K562 (cell line): ENCODE results near the gene WDHD1. TPM values are rescaled to one million over a fixed set of nuclear protein-coding genes. Genes with fewer than 3 reads are reported as not detected.
A peak's percentile ranks its signal among the peaks of the same experiment; 100 is the strongest.

Experiments used
- ATAC-seq: fragments of 200-7000 bp; cut with Tn5 transposase; 3 replicates; pipeline ENCODE4 v1.9.1; 2020; ENCODE audit warnings: moderate library complexity
- BruUV-seq: library from RNA; stranded (reverse); fragments of 400-500 nt; replicated peaks from 2 replicates; lab custom pipeline; 2021; lab: Mats Ljungman, UMichigan
- CTCF ChIA-PET: fragments of 300-600 bp; formaldehyde crosslinking; extraction: SDS; loops from one replicate; lab custom pipeline; 2021; ENCODE audit warnings: low intra/inter-chr PET ratio; lab: Yijun Ruan, JAX
- POLR2A ChIA-PET: fragments of 300-600, 350-650 bp; sonication (Branson Sonifier 250); formaldehyde crosslinking; extraction: SDS; loops from one replicate; lab custom pipeline; 2021; ENCODE audit warnings: antibody characterized with exemption, inconsistent platforms; lab: Yijun Ruan, JAX
- DNase-seq, 4 experiments: peaks; one replicate each; pipeline versions ENCODE4 v3.0.0 to v3.0.0-alpha.2; 2011 to 2018; ENCODE audit warnings: low spot score in 3 of 4, mixed read lengths in 3 of 4; ENCODE audit errors: extremely low read depth in 1 of 4
- FAIRE-seq: peaks from 2 replicates; lab custom pipeline; 2011; peaks lifted over from hg19 to GRCh38; lab: Jason Lieb, UNC
- H2AFZ ChIP-seq: 2 replicates; pipeline ENCODE4 v1.6.0; 2011; ENCODE audit warnings: low read depth, low read length, control low read depth, inconsistent platforms
- H3K27ac ChIP-seq: fragments of 200-600 bp; 3 replicates; pipeline ENCODE4 v1.8.0; 2011; ENCODE audit warnings: low read depth, mild to moderate bottlenecking, control low read depth, inconsistent platforms, low read length, moderate library complexity, mixed read lengths; ENCODE audit errors: extremely low read depth
- H3K27me3 ChIP-seq, 2 experiments: fragments of 300-600 bp in 1 of 2; 2 replicates in 1 of 2; 3 replicates in 1 of 2; pipeline versions ENCODE4 v1.6.0 to v1.8.0; 2011; ENCODE audit warnings: inconsistent platforms in 2 of 2, low read length in 2 of 2, mild to moderate bottlenecking in 1 of 2, mixed read lengths in 1 of 2, moderate library complexity in 1 of 2; ENCODE audit not compliant: control insufficient read depth in 2 of 2, insufficient read depth in 2 of 2
- H3K36me3 ChIP-seq: fragments of 300-600 bp; 3 replicates; pipeline ENCODE4 v1.8.0; 2011; ENCODE audit warnings: mild to moderate bottlenecking, low read length, inconsistent platforms; ENCODE audit not compliant: control insufficient read depth, insufficient read depth
- H3K4me1 ChIP-seq, 2 experiments: fragments of 200-600 bp in 1 of 2; replicated peaks in 1 of 2; 2 replicates in 1 of 2; 3 replicates in 1 of 2; pipeline versions ENCODE4 v1.5.1 to v1.8.0; 2011; ENCODE audit warnings: inconsistent platforms in 2 of 2, low read length in 2 of 2, mild to moderate bottlenecking in 1 of 2, mixed read lengths in 1 of 2, moderate library complexity in 1 of 2; ENCODE audit not compliant: control insufficient read depth in 2 of 2, insufficient read depth in 2 of 2
- H3K4me2 ChIP-seq: 2 replicates; pipeline ENCODE4 v1.6.1; 2011; ENCODE audit warnings: low read length, control low read depth, inconsistent platforms, mixed read lengths; ENCODE audit not compliant: insufficient read depth
- H3K4me3 ChIP-seq: fragments of 200-600 bp; sonication (generic), shearing (Covaris generic); 2 replicates; pipeline ENCODE4 v1.5.1; 2016; ENCODE audit warnings: control low read depth, inconsistent platforms
- H3K79me2 ChIP-seq: fragments of 200-600 bp; 3 replicates; pipeline ENCODE4 v1.8.0; 2011; ENCODE audit warnings: low read length, inconsistent platforms; ENCODE audit not compliant: control insufficient read depth, insufficient read depth
- H3K9ac ChIP-seq, 2 experiments: 2 replicates each; pipeline versions ENCODE4 v1.6.0 to v1.6.1; 2011; ENCODE audit warnings: low read depth in 2 of 2, low read length in 2 of 2, control low read depth in 1 of 2, inconsistent platforms in 1 of 2, mild to moderate bottlenecking in 1 of 2, mixed read lengths in 1 of 2; ENCODE audit not compliant: insufficient read depth in 1 of 2
- H3K9me1 ChIP-seq: one replicate; pipeline ENCODE4 v1.6.0; 2011; ENCODE audit warnings: inconsistent platforms, mild to moderate bottlenecking, low read length, moderate library complexity; ENCODE audit not compliant: control insufficient read depth, insufficient read depth
- H3K9me3 ChIP-seq: replicated peaks from 2 replicates; pipeline ENCODE4 v1.5.1; 2011; ENCODE audit warnings: low read depth, low read length, inconsistent platforms; ENCODE audit not compliant: control insufficient read depth, insufficient read depth
- H4K20me1 ChIP-seq: replicated peaks from 2 replicates; pipeline ENCODE4 v1.6.1; 2011; ENCODE audit warnings: low read length, inconsistent platforms, mixed read lengths; ENCODE audit not compliant: control insufficient read depth, insufficient read depth
- CHD2 ChIP-seq: IDR thresholded peaks from 2 replicates; pipeline ENCODE4 v1.6.1; 2011; ENCODE audit warnings: low read depth, low read length
- GTF2F1 ChIP-seq: IDR thresholded peaks from 2 replicates; pipeline ENCODE4 v1.6.1; 2011; ENCODE audit warnings: low read depth, low read length, improper control_type of control experiment
- HDAC1 ChIP-seq, 2 experiments: fragments of 450-650 bp; IDR thresholded peaks; 2 replicates each; pipeline ENCODE4 v1.6.1; 2016 to 2017; ENCODE audit warnings: inconsistent platforms in 1 of 2, mild to moderate bottlenecking in 1 of 2, moderate library complexity in 1 of 2
- L3MBTL2 ChIP-seq: fragments of 450-650 bp; IDR thresholded peaks from 2 replicates; pipeline ENCODE4 v1.6.1; 2016; ENCODE audit warnings: mild to moderate bottlenecking, moderate library complexity
- MAZ ChIP-seq, 2 experiments: fragments of 450-650 bp in 1 of 2; sonication (generic) in 1 of 2; formaldehyde crosslinking; IDR thresholded peaks in 1 of 2; conservative IDR thresholded peaks in 1 of 2; 2 replicates each; pipeline versions ENCODE4 v1.4.0 to v1.5.0; 2020; ENCODE audit warnings: mild to moderate bottlenecking in 1 of 2, missing genetic modification reagents in 1 of 2
- RBBP5 ChIP-seq: fragments of 200-600 bp; sonication (generic); IDR thresholded peaks from 2 replicates; pipeline ENCODE4 v1.6.1; 2012; ENCODE audit warnings: borderline replicate concordance, mild to moderate bottlenecking, low read length, control low read depth, inconsistent platforms; ENCODE audit not compliant: insufficient read depth, poor library complexity, severe bottlenecking
- SAP30 ChIP-seq: fragments of 200-600 bp; sonication (generic); IDR thresholded peaks from 2 replicates; pipeline ENCODE4 v1.6.1; 2012; ENCODE audit warnings: borderline replicate concordance, low read depth, mild to moderate bottlenecking, moderate library complexity, low read length, control low read depth, inconsistent platforms; ENCODE audit not compliant: insufficient read depth, poor library complexity, severe bottlenecking
- SIRT6 ChIP-seq: IDR thresholded peaks from one replicate; pipeline ENCODE4 v1.6.1; 2012; ENCODE audit warnings: low read depth, mild to moderate bottlenecking, control low read depth, inconsistent platforms, low read length, moderate library complexity
- TFAP4 ChIP-seq: sonication (generic); formaldehyde crosslinking; IDR thresholded peaks from 2 replicates; pipeline ENCODE4 v1.8.0; 2022; ENCODE audit warnings: missing genetic modification reagents, mild to moderate bottlenecking, moderate library complexity, borderline replicate concordance
- ZBTB11 ChIP-seq, 3 experiments: fragments of 200-800 bp in 1 of 3; fragments of 250-450 bp in 1 of 3; fragments of 450-650 bp in 1 of 3; sonication (Bioruptor Pico) in 1 of 3; sonication (Bioruptor generic) in 1 of 3; formaldehyde crosslinking in 1 of 3; IDR thresholded peaks; 2 replicates each; pipeline versions ENCODE4 v1.6.1 to v1.8.0; 2016 to 2022; ENCODE audit warnings: mild to moderate bottlenecking in 2 of 3, missing genetic modification characterization in 2 of 3, missing compliant biosample characterization in 1 of 3, moderate library complexity in 1 of 3
- ZNF347 ChIP-seq: fragments of 450-650 bp; formaldehyde crosslinking; IDR thresholded peaks from 2 replicates; pipeline ENCODE4 v1.4.0; 2020; ENCODE audit warnings: low read depth, mild to moderate bottlenecking, moderate library complexity
- WGBS: fragments of 100-300 bp; shearing (Covaris generic); methylation state at CpG from one replicate; pipeline ENCODE4 v1.1.6; 2016; ENCODE audit warnings: low coverage, mixed read lengths; ENCODE audit not compliant: insufficient coverage; ENCODE audit errors: missing lambda C conversion rate; 5-methylcytosine and 5-hydroxymethylcytosine counted together
- in situ Hi-C: fragments of 300-500 bp; cut with MboI; formaldehyde crosslinking; loops from 4 replicates; pipeline ENCODE4 v1.15.0; 2018; ENCODE audit warnings: inconsistent platforms, mixed read lengths
- intact Hi-C: fragments of 100-400 bp; cut with micrococcal nuclease; formaldehyde crosslinking; loops from 2 replicates; pipeline ENCODE4 v1.14.2; 2022
- polyA plus RNA-seq, 8 experiments: library from polyadenylated mRNA; depleted of rRNA in 4 of 8; stranded (reverse) in 5 of 8; unstranded in 3 of 8; fragments of >200 nt; fragmentation: Nextera tagmentation in 2 of 8; fragmentation: Illumina TruSeq in 1 of 8; extraction: Ambion mirVana in 2 of 8; extraction: Trizol in 1 of 8; gene quantifications; 2 replicates each; pipeline versions ENCODE4 v1.2.1 to v1.2.3, GENCODE V29; 2011 to 2014; ENCODE audit warnings: inconsistent platforms in 1 of 8, missing spikeins in 1 of 8
- total RNA-seq, 7 experiments: library from RNA; depleted of rRNA in 6 of 7; stranded (reverse); fragments of >200 nt in 6 of 7; fragmentation: Illumina TruSeq in 2 of 7; extraction: Trizol in 2 of 7; gene quantifications; 2 replicates each; pipeline versions ENCODE4 v1.2.1 to v1.2.3, GENCODE V29; 2011 to 2021; ENCODE audit warnings: low replicate concordance in 1 of 7

The WDHD1 gene
- total and polyA plus RNA-seq, 9 of the 15 experiments (the other 6 are each of a cell fraction or from before 2014, with no cell fraction given): 11.7 to 39.1 (median 30.0) TPM

GRCh38 chr14:54901380-54902142 is 125.3 kb downstream of the WDHD1 start:
- WGBS: 2% methylated on average over 22 of the region's 42 CpGs
- H3K4me2 ChIP-seq: peak overlapping the region; percentile 82
- no peaks in the 10 kb centered on the region for H4K20me1 ChIP-seq
- intact Hi-C loops (no loop called here), in situ Hi-C loops (no loop called here)
- ChIA-PET POLR2A (interaction anchor here (0.7 to 1.2 kb wide), 5 partner anchors 13 to 128 kb away, joined by 3 to 7 read pairs (median 3); no protein-coding TSS in a partner anchor), CTCF (interaction anchor here (0.6 kb wide), 1 partner anchor 260 kb away, joined by 3 read pairs; no protein-coding TSS in a partner anchor)
- peak overlapping the region; percentile 80 for H3K4me3 ChIP-seq
- no peaks in the 10 kb centered on the region for H3K36me3 ChIP-seq
- peak overlapping the region; percentile 70 to 91; a peak in 3 of 4 replicates for H3K9ac ChIP-seq
- no TSS peak for BruUV-seq
- no peaks in the 10 kb centered on the region; the same call in 2 of the 3 replicates for H3K79me2 ChIP-seq
- no peak for FAIRE-seq
- peaks cover 0 to 15% of the 10 kb centered on the region in 2 experiments; a peak in 3 of 5 replicates for H3K4me1 ChIP-seq
- no peaks in the 10 kb centered on the region for H3K9me1 ChIP-seq
- peak overlapping the region; percentile 43; the same call in 2 of the 3 replicates for H3K27ac ChIP-seq
- no peak; the same call in 2 of the 3 replicates for ATAC-seq
- H3K9me3 ChIP-seq: no peaks in the 10 kb centered on the region
- peak overlapping the region; percentile 92 for H2AFZ ChIP-seq
- DNase-seq: no peak
- no peaks in the 10 kb centered on the region for H3K27me3 ChIP-seq
- TF ChIP-seq ZBTB11 (CRISPR knock-in tag; IDR thresholded peaks at IDR 0.05): peak in 1 of 3 experiments; percentile 22; a peak in 1 of 6 replicates
- TF ChIP-seq MAZ (CRISPR knock-in tag; conservative IDR thresholded peaks at IDR 0.05 in 1 of 2, IDR thresholded peaks at IDR 0.05 in 1 of 2): peak in 1 of 2 experiments; percentile 34; a peak in 1 of 4 replicates
- peak; percentile 5 for TF ChIP-seq RBBP5
- no peak for TF ChIP-seq ZNF347 (CRISPR knock-in tag)
- TF ChIP-seq CHD2: peak; percentile 65; the same call in 1 of the 2 replicates
- TF ChIP-seq L3MBTL2: 0 out of 2 replicates have a peak, but pooled peaks have one; percentile 13
- peak; percentile 28; the same call in 1 of the 2 replicates for TF ChIP-seq TFAP4
- no peak for TF ChIP-seq SIRT6
- 0 out of 4 replicates have a peak, but pooled peaks of 1 of the 2 experiments have one; percentile 44 for TF ChIP-seq HDAC1 (IDR thresholded peaks at IDR 0.05)
- TF ChIP-seq GTF2F1: no peak
- TF ChIP-seq SAP30: peak; percentile 29
- TF ChIP-seq, all 486 proteins: peak for 8
